HG03469 (cell line): Measurements from ENCODE around the gene RBFOX2.
"Not testable (repeated sequence)": the region's sequence is repeated elsewhere in the genome, so short reads cannot be mapped to it uniquely, and the experiment has no call there.

ENCODE experiments used
- ATAC-seq: cut with Tn5 transposase; IDR thresholded peaks from one replicate; pipeline ENCODE4 v1.9.1; 2021; ENCODE audit warnings: mild to moderate bottlenecking, moderate library complexity, moderate number of reproducible peaks; ENCODE audit not compliant: unreplicated experiment

The RBFOX2 gene

GRCh38 chr22:35838855-35839576 lies 189.6 kb downstream of the RBFOX2 start:
- ATAC-seq, result no peak

GRCh38 chr22:35837101-35837727 lies 191.4 kb downstream of the RBFOX2 start:
- ATAC-seq, result no peak

GRCh38 chr22:35835998-35836691 lies 192.5 kb downstream of the RBFOX2 start:
- ATAC-seq, result no peak

GRCh38 chr22:35835267-35835997 lies 193.2 kb downstream of the RBFOX2 start:
- no peak for ATAC-seq

GRCh38 chr22:35834061-35834460 lies 194.6 kb downstream of the RBFOX2 start:
- no peak for ATAC-seq

GRCh38 chr22:35830305-35830704 lies 198.3 kb downstream of the RBFOX2 start:
- ATAC-seq, result no peak

- ATAC-seq, result no peak
These were observed 204.4 kb downstream of the RBFOX2 start for GRCh38 chr22:35824256-35824655.

GRCh38 chr22:35821654-35822053 lies 207.0 kb downstream of the RBFOX2 start:
- no peak for ATAC-seq

GRCh38 chr22:35819421-35819820 lies 209.2 kb downstream of the RBFOX2 start:
- no peak for ATAC-seq

- no peak for ATAC-seq
These were observed 209.7 kb downstream of the RBFOX2 start for GRCh38 chr22:35818897-35819296.

- ATAC-seq, result no peak
These were observed 216.0 kb downstream of the RBFOX2 start for GRCh38 chr22:35812600-35812999.

- ATAC-seq, result no peak
These were observed 217.0 kb downstream of the RBFOX2 start for GRCh38 chr22:35811670-35812069.

GRCh38 chr22:35809816-35810215 lies 218.8 kb downstream of the RBFOX2 start:
- ATAC-seq, result no peak

GRCh38 chr22:35808377-35808776 lies 220.2 kb downstream of the RBFOX2 start:
- ATAC-seq, result no peak

- not testable (repeated sequence) for ATAC-seq
These were observed 222.0 kb downstream of the RBFOX2 start for GRCh38 chr22:35806668-35807067.

GRCh38 chr22:35805466-35805865 lies 223.2 kb downstream of the RBFOX2 start:
- no peak for ATAC-seq

- no peak for ATAC-seq
These were observed 224.2 kb downstream of the RBFOX2 start for GRCh38 chr22:35804421-35804820.

GRCh38 chr22:35802885-35803284 lies 225.7 kb downstream of the RBFOX2 start:
- no peak for ATAC-seq

GRCh38 chr22:35801301-35801700 lies 227.3 kb downstream of the RBFOX2 start:
- ATAC-seq, result not testable (repeated sequence)

- no peak for ATAC-seq
These were observed 229.5 kb downstream of the RBFOX2 start for GRCh38 chr22:35799150-35799549.

GRCh38 chr22:35797411-35797810 lies 231.2 kb downstream of the RBFOX2 start:
- no peak for ATAC-seq
